ENCODE results near the gene CALD1.

CALD1 gene

DNA sequence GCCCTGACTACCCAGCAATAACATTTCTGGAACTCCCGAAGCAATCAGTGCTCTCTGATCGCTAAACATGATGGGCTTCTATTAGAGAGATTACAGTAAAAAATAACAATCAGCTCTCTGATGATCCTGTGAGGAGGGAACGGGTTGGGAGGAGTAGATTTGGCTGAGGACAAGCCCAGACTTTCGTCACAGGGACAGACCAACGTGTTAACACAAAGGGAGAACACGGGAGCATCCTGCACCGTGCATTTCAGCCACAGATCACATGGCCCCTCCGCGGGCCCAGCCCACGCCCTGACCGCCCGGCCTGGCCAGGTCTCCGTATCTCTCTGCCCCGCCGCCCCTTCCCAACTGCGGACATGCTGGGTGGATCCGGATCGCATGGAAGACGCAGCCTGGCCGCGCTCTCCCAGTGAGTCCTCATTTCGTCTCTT is 111.8 kb downstream of the CALD1 start:
- H3K4me3 ChIP-seq (ENCODE audit: low read depth, low read length): peak overlapping the region; percentile 53
- TF ChIP-seq, protein P1, sequence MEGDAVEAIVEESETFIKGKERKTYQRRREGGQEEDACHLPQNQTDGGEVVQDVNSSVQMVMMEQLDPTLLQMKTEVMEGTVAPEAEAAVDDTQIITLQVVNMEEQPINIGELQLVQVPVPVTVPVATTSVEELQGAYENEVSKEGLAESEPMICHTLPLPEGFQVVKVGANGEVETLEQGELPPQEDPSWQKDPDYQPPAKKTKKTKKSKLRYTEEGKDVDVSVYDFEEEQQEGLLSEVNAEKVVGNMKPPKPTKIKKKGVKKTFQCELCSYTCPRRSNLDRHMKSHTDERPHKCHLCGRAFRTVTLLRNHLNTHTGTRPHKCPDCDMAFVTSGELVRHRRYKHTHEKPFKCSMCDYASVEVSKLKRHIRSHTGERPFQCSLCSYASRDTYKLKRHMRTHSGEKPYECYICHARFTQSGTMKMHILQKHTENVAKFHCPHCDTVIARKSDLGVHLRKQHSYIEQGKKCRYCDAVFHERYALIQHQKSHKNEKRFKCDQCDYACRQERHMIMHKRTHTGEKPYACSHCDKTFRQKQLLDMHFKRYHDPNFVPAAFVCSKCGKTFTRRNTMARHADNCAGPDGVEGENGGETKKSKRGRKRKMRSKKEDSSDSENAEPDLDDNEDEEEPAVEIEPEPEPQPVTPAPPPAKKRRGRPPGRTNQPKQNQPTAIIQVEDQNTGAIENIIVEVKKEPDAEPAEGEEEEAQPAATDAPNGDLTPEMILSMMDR (IDR thresholded peaks at IDR 0.05; ENCODE audit: low read depth, low read length): no peak

DNA sequence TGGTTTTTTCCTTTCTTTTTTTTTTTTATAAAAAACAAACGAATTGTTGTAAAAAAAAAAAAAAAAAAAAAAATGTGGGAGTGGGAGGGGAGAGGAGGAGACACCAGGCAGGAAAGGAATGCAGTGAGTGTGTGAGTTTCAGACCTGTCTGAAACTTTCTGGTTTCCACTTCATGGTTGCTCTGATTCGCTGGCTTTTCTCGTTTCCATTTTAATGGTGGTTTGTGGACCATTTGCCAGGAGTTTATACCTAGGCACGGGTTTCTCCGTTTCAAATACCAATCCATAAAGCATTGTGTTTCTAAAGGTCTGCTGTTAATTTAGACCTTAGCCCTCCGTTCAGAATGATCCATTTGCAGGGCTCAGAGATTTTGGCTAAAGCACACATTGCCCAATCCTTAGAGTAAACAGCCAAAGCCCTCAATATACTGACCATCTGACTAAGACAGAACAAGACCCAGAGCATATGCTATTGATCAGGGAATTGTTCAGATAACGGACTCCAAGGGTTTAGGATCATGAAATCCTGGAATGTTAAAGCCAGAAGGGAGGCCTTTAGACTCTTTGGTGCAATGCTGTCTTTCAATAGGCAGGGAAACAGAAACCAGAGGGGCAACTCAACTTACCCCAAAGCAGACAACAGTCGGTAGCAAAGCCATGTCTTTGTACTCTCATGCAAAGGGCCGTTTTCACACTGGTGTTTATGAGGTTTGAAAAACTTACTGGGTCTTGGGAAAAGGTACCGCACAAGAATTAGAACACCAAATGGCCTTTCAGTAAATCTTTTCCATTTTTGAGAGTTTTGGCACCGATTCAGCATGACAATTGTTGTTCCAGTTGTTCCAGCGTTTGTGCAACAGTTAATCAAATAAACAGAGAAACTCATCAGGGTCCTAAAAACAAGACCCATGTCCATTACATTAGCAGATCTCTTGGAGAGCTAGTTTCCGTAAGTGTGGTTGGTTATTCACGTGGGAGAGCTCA is 112.6 kb downstream of the CALD1 start:
- peak overlapping the region; percentile 53 for H3K4me3 ChIP-seq (ENCODE audit: low read depth, low read length)

DNA sequence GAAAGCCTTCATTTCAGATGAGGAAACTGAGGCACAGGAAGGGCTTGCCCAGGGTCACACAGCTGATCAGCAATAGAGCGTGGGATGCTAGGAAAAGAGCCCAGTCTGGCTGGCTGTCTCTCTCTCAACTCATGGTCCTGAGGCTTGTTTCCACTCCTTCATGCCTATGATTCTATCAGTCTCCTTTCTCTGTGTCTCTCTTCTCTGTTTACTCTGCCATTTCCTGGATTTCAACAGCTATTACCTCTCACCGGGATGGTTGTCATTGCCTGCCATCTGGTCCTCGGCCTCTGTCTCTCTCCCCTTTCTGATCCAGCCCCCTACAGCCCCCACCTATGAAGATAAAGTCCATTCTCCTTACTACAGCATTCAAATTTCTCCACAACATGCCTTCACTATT is 113.5 kb downstream of the CALD1 start:
- 0 out of 2 replicates have a peak overlapping the region, but pooled peaks have one; percentile 0 for H3K4me3 ChIP-seq (ENCODE audit: low read depth, low read length)
- TF ChIP-seq, protein P1 (IDR thresholded peaks at IDR 0.05; ENCODE audit: low read depth, low read length): no peak

More for the DNA sequence above, 112.6 kb downstream of the CALD1 start:
- TF ChIP-seq, protein P1 (IDR thresholded peaks at IDR 0.05; ENCODE audit: low read depth, low read length): no peak

DNA sequence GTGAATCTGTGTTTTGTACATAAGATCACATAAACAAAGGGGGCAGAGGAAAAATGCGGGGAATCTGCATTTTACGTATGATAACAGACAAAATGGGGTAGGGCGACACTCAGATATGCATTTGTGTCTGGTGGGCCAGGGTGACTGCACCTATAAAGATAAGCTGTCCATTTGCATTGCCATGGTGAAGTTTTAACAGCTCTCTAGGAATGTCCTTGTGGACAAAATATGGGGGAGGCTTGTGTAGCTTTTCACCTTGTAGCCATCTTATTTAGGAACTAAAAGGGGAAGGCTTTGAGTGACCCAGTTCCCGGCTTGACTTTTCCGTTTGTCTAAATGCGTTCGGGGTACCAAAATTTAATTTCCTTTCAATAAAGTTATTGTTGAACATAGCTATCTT is 114.5 kb downstream of the CALD1 start:
- TF ChIP-seq, protein P1 (IDR thresholded peaks at IDR 0.05; ENCODE audit: low read depth, low read length): no peak
- H3K4me3 ChIP-seq (ENCODE audit: low read depth, low read length): no peak overlapping the region

DNA sequence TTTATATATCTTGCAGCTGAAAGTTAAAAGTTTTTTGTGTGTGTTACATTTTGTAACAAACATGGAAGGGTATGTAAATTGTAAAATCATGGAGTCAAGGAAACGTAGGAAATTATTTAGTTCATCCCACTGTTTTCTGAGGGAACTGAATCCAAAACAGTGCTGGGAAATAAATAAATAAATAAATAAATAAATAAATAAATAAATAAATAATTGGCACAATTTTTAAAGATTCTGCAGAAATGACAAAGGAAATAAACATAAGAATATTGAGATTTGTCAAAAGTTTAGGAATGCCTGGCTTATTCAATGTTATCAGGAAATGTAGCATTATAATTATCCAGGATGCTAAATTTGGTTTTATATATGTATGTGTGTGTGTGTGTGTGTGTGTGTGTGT is 115.5 kb downstream of the CALD1 start:
- no peak overlapping the region for H3K4me3 ChIP-seq (ENCODE audit: low read depth, low read length)
- TF ChIP-seq, protein P1 (IDR thresholded peaks at IDR 0.05; ENCODE audit: low read depth, low read length): no peak

DNA sequence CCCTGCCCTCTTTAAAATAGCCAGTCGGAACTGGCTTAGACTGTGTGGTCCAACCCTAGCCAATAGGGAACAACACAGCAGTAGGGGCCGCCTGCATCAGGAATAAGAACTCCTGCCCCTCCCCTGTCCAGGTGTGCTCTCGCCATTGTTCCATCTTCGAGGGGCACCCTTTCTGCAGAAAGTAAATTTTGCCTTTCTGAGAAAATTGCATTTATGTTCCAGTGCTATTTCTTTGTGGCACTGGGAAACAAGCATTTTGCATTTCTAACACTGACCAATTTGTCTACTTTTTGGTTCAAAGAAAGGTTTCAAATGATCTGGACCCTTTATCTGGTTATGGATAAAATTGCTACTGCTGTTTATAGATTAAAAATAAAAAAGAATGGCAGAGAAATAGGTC is 116.6 kb downstream of the CALD1 start:
- no peak overlapping the region for H3K4me3 ChIP-seq (ENCODE audit: low read depth, low read length)
- TF ChIP-seq, protein P1 (IDR thresholded peaks at IDR 0.05; ENCODE audit: low read depth, low read length): no peak

DNA sequence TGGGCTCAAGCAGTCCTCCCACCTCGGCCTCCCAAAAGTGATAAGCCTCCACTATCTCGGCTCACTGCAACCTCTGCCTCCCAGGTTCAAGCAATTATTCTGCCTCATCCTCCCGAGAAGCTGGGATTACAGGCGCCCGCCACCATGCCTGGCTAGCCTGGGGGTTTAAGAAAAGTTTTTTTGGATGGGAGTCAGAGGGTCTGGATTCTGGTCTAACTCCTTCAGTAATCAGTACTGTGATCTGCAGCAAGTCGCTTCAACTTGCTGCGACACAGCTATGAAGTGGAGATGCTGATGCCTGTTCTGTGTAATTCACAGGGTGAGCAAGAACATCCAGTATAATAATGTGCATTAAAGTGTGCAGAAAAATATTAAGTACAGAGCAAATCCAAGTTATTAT is 118.5 kb downstream of the CALD1 start:
- no peak overlapping the region for H3K4me3 ChIP-seq (ENCODE audit: low read depth, low read length)
- TF ChIP-seq, protein P1 (IDR thresholded peaks at IDR 0.05; ENCODE audit: low read depth, low read length): no peak
